Keratinocyte (primary cell): ENCODE results near the gene ADGRB3.

Experiments used
- EZH2 ChIP-seq: IDR thresholded peaks from one replicate; pipeline ENCODE4 v1.6.1; 2012; ENCODE audit warnings: inconsistent platforms, mild to moderate bottlenecking, low read length, moderate library complexity
- TF ChIP-seq, protein P1 (sequence below), 3 experiments: IDR thresholded peaks in 1 of 3; conservative IDR thresholded peaks in 1 of 3; optimal IDR thresholded peaks in 1 of 3; 2 replicates in 2 of 3; 3 replicates in 1 of 3; pipeline versions ENCODE3 to v1.5.1; 2011; ENCODE audit warnings: low read length in 3 of 3, mild to moderate bottlenecking in 3 of 3, moderate library complexity in 2 of 3, control low read depth in 1 of 3, inconsistent platforms in 1 of 3; ENCODE audit not compliant: insufficient read depth in 2 of 3; ENCODE audit errors: extremely low read depth in 1 of 3

DNA sequence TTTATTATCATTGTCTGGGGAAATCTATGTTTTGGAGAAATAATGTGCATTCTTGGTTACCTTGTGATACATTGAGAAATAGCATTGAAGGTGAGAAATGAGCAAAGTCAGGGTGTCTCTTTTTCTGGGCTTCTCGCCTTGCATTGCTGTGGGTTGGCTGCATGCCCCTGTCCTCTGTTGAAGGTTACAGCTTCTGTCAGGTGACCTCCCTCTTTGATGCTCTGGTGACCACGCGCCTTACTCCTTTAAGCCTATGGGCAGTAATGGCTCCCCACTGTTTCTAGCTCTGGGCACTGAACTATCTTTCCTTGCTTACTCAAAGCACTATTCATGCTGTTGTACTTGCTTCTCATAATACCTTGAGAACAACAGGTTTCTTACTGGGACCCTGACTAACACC, 14.6 kb downstream of the ADGRB3 start:
- TF ChIP-seq, protein P1, sequence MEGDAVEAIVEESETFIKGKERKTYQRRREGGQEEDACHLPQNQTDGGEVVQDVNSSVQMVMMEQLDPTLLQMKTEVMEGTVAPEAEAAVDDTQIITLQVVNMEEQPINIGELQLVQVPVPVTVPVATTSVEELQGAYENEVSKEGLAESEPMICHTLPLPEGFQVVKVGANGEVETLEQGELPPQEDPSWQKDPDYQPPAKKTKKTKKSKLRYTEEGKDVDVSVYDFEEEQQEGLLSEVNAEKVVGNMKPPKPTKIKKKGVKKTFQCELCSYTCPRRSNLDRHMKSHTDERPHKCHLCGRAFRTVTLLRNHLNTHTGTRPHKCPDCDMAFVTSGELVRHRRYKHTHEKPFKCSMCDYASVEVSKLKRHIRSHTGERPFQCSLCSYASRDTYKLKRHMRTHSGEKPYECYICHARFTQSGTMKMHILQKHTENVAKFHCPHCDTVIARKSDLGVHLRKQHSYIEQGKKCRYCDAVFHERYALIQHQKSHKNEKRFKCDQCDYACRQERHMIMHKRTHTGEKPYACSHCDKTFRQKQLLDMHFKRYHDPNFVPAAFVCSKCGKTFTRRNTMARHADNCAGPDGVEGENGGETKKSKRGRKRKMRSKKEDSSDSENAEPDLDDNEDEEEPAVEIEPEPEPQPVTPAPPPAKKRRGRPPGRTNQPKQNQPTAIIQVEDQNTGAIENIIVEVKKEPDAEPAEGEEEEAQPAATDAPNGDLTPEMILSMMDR (optimal IDR thresholded peaks at IDR 0.05 in 1 of 3, IDR thresholded peaks at IDR 0.05 in 1 of 3, conservative IDR thresholded peaks at IDR 0.05 in 1 of 3; ENCODE audit: extremely low read depth in 1 of 3, insufficient read depth in 2 of 3, low read length in 3 of 3), result no peak
- TF ChIP-seq EZH2, result no peak
